Thymus (tissue), 11 donors: Measurements from ENCODE around the gene P2RY11. TPM values are rescaled to one million over a fixed set of nuclear protein-coding genes. Genes with fewer than 3 reads are reported as not detected.

Source experiments
- DNase-seq, 9 donors: peaks; one replicate each; pipeline ENCODE4 v3.0.0-alpha.2; 2013; ENCODE audit warnings: low spot score in 9 of 9, low read depth in 6 of 9, missing footprints in 1 of 9
- H3K27ac ChIP-seq, 2 donors: one replicate each; pipeline ENCODE4 v1.5.1; 2013; ENCODE audit warnings: control low read depth in 1 of 2, low read depth in 1 of 2, low read length in 1 of 2, mild to moderate bottlenecking in 1 of 2, moderate library complexity in 1 of 2
- H3K27me3 ChIP-seq, 2 donors: one replicate each; pipeline ENCODE4 v1.5.1; 2013; ENCODE audit warnings: low read length in 1 of 2; ENCODE audit not compliant: control insufficient read depth in 2 of 2, insufficient read depth in 1 of 2
- H3K36me3 ChIP-seq, 2 donors: one replicate each; pipeline ENCODE4 v1.5.1; 2013; ENCODE audit warnings: low read length in 1 of 2, mild to moderate bottlenecking in 1 of 2, moderate library complexity in 1 of 2; ENCODE audit not compliant: control insufficient read depth in 2 of 2, insufficient read depth in 2 of 2
- H3K4me1 ChIP-seq, 2 donors: one replicate each; pipeline ENCODE4 v1.5.1; 2013; ENCODE audit warnings: low read length in 2 of 2; ENCODE audit not compliant: control insufficient read depth in 2 of 2, insufficient read depth in 2 of 2
- H3K4me3 ChIP-seq, 2 donors: one replicate each; pipeline ENCODE4 v1.5.1; 2013; ENCODE audit warnings: low read length in 2 of 2, control low read depth in 1 of 2, mild to moderate bottlenecking in 1 of 2
- H3K9me3 ChIP-seq, 2 donors: one replicate each; pipeline ENCODE4 v1.5.1; 2013; ENCODE audit warnings: low read length in 1 of 2, mild to moderate bottlenecking in 1 of 2; ENCODE audit not compliant: control insufficient read depth in 2 of 2, insufficient read depth in 1 of 2
- WGBS: extraction: QIAGEN DNeasy Blood & Tissue Kit; methylation state at CpG from one replicate; pipeline ENCODE4 v1.1.7; 2013; 5-methylcytosine and 5-hydroxymethylcytosine counted together
- polyA plus RNA-seq: library from polyadenylated mRNA; stranded (reverse); fragments of 200-250 nt; gene quantifications from one replicate; pipeline ENCODE4 v1.2.3, GENCODE V29; 2013
- total RNA-seq: library from RNA; stranded (reverse); fragments of 120-200 nt; gene quantifications from one replicate; pipeline ENCODE4 v1.2.4, GENCODE V29; 2013
- donor health status: healthy.

The P2RY11 gene
- total and polyA plus RNA-seq, 2 donors: 5.6 to 14.5 TPM

- WGBS: 94% methylated on average over 35 of the region's 35 CpGs
- Histone ChIP-seq H3K4me3 (no peak overlapping the region), H3K27me3 (no peaks in the 10 kb centered on the region), H3K36me3 (peaks cover 51 to 60% of the 10 kb centered on the region in 2 donors), H3K9me3 (no peaks in the 10 kb centered on the region), H3K4me1 (peaks cover 14% of the 10 kb centered on the region in 2 donors), H3K27ac (no peak overlapping the region)
- no peak for DNase-seq
These were observed 4.8 kb downstream of the P2RY11 start for GRCh38 chr19:10116085-10116865.

GRCh38 chr19:10116866-10117616, 5.5 kb downstream of the P2RY11 start:
- H3K27me3 ChIP-seq: no peaks in the 10 kb centered on the region
- peaks cover 48 to 55% of the 10 kb centered on the region in 2 donors for H3K36me3 ChIP-seq
- H3K9me3 ChIP-seq: no peaks in the 10 kb centered on the region
- WGBS: 96% methylated on average over 21 of the region's 21 CpGs
- peaks cover 14% of the 10 kb centered on the region in 2 donors for H3K4me1 ChIP-seq
- no peak overlapping the region for H3K27ac ChIP-seq
- no peak overlapping the region for H3K4me3 ChIP-seq
- no peak for DNase-seq

GRCh38 chr19:10118960-10119359, 7.5 kb downstream of the P2RY11 start:
- no peak for DNase-seq
- H3K4me3 ChIP-seq: peak overlapping the region; percentile 65 to 97
- H3K27me3 ChIP-seq: no peaks in the 10 kb centered on the region
- H3K9me3 ChIP-seq: no peaks in the 10 kb centered on the region
- H3K36me3 ChIP-seq: peaks cover 44 to 45% of the 10 kb centered on the region in 2 donors
- H3K4me1 ChIP-seq: peaks cover 8 to 11% of the 10 kb centered on the region in 2 donors
- 63% methylated on average over 12 of the region's 12 CpGs for WGBS
- H3K27ac ChIP-seq: peak overlapping the region; percentile 70 to 86

GRCh38 chr19:10120538-10121189, 9.2 kb downstream of the P2RY11 start:
- 95% methylated on average over 9 of the region's 9 CpGs for WGBS
- H3K27ac ChIP-seq: no peak overlapping the region

GRCh38 chr19:10122045-10122444, 10.6 kb downstream of the P2RY11 start:
- no peak for DNase-seq
- Histone ChIP-seq H3K4me1 (peaks cover 8 to 11% of the 10 kb centered on the region in 2 donors), H3K27ac (no peak overlapping the region), H3K4me3 (no peak overlapping the region), H3K9me3 (no peaks in the 10 kb centered on the region), H3K36me3 (peaks cover 29 to 32% of the 10 kb centered on the region in 2 donors), H3K27me3 (no peaks in the 10 kb centered on the region)
- WGBS: 97% methylated on average over 6 of the region's 6 CpGs

More at GRCh38 chr19:10120538-10121189, 9.2 kb downstream of the P2RY11 start:
- H3K4me3 ChIP-seq: no peak overlapping the region
- peaks cover 8 to 11% of the 10 kb centered on the region in 2 donors for H3K4me1 ChIP-seq
- H3K36me3 ChIP-seq: peaks cover 33 to 38% of the 10 kb centered on the region in 2 donors
- no peaks in the 10 kb centered on the region for H3K27me3 ChIP-seq
- no peak for DNase-seq
- no peaks in the 10 kb centered on the region for H3K9me3 ChIP-seq

- WGBS: 99% methylated on average over 7 of the region's 7 CpGs
These were observed 12.9 kb downstream of the P2RY11 start for GRCh38 chr19:10124429-10124828.

GRCh38 chr19:10126213-10126639, 14.7 kb downstream of the P2RY11 start:
- Histone ChIP-seq H3K4me3 (no peak overlapping the region), H3K36me3 (peaks cover 38 to 52% of the 10 kb centered on the region in 2 donors), H3K4me1 (no peaks in the 10 kb centered on the region), H3K9me3 (no peaks in the 10 kb centered on the region), H3K27me3 (no peaks in the 10 kb centered on the region), H3K27ac (no peak overlapping the region)
- WGBS: 90% methylated on average over 4 of the region's 4 CpGs
- no peak for DNase-seq

More at GRCh38 chr19:10124429-10124828, 12.9 kb downstream of the P2RY11 start:
- no peak overlapping the region for H3K27ac ChIP-seq
- DNase-seq: no peak
- peaks cover 0 to 2% of the 10 kb centered on the region in 2 donors for H3K4me1 ChIP-seq
- peaks cover 25 to 36% of the 10 kb centered on the region in 2 donors for H3K36me3 ChIP-seq
- no peaks in the 10 kb centered on the region for H3K9me3 ChIP-seq
- H3K4me3 ChIP-seq: no peak overlapping the region
- H3K27me3 ChIP-seq: no peaks in the 10 kb centered on the region

GRCh38 chr19:10132905-10133304, 21.4 kb downstream of the P2RY11 start:
- WGBS: 98% methylated on average over 7 of the region's 7 CpGs
- H3K4me1 ChIP-seq: no peaks in the 10 kb centered on the region
- H3K27ac ChIP-seq: no peak overlapping the region
- DNase-seq: no peak
- peaks cover 85 to 92% of the 10 kb centered on the region in 2 donors for H3K36me3 ChIP-seq
- H3K4me3 ChIP-seq: no peak overlapping the region
- H3K27me3 ChIP-seq: no peaks in the 10 kb centered on the region
- H3K9me3 ChIP-seq: no peaks in the 10 kb centered on the region
